Fibroblast of skin of left biceps (primary cell): ENCODE data around the gene EPB41L1.

Source experiments
- DNase-seq, 2 experiments: peaks; one replicate each; pipeline ENCODE4 v3.0.0-alpha.2; 2013; ENCODE audit warnings: low read depth in 2 of 2

EPB41L1 gene

GRCh38 chr20:36155629-36155971, 1.1 kb downstream of the EPB41L1 start:
- no peak for DNase-seq

- no peak for DNase-seq
Measured at GRCh38 chr20:36155991-36156390, 1.5 kb downstream of the EPB41L1 start.

- no peak for DNase-seq
Measured at GRCh38 chr20:36157610-36158009, 3.1 kb downstream of the EPB41L1 start.

- no peak for DNase-seq
Measured at GRCh38 chr20:36158160-36158741, 3.7 kb downstream of the EPB41L1 start.

- no peak for DNase-seq
Measured at GRCh38 chr20:36159833-36160232, 5.3 kb downstream of the EPB41L1 start.

GRCh38 chr20:36162272-36162966, 7.9 kb downstream of the EPB41L1 start:
- DNase-seq, result no peak

GRCh38 chr20:36167902-36168503, 13.5 kb downstream of the EPB41L1 start:
- DNase-seq, result no peak

- DNase-seq, result no peak
Measured at GRCh38 chr20:36170542-36171215, 16.1 kb downstream of the EPB41L1 start.

GRCh38 chr20:36173451-36173933, 19.0 kb downstream of the EPB41L1 start:
- DNase-seq, result no peak

- DNase-seq, result no peak
Measured at GRCh38 chr20:36175016-36175415, 20.5 kb downstream of the EPB41L1 start.

GRCh38 chr20:36175475-36175995, 21.0 kb downstream of the EPB41L1 start:
- no peak for DNase-seq

- no peak for DNase-seq
Measured at GRCh38 chr20:36177716-36178115, 23.2 kb downstream of the EPB41L1 start.

GRCh38 chr20:36179170-36179945, 24.8 kb downstream of the EPB41L1 start:
- no peak for DNase-seq

GRCh38 chr20:36180323-36180722, 25.8 kb downstream of the EPB41L1 start:
- no peak for DNase-seq

- DNase-seq, result no peak
Measured at GRCh38 chr20:36181934-36182603, 27.5 kb downstream of the EPB41L1 start.

GRCh38 chr20:36182604-36183154, 28.1 kb downstream of the EPB41L1 start:
- DNase-seq, result no peak

- DNase-seq, result no peak
Measured at GRCh38 chr20:36183155-36183944, 28.8 kb downstream of the EPB41L1 start.

GRCh38 chr20:36184816-36185776, 30.6 kb downstream of the EPB41L1 start:
- DNase-seq, result no peak
